Endothelial cell of umbilical vein (primary cell): ENCODE data around the gene ILRUN.

Source experiments
- CTCF ChIP-seq, 2 donors: IDR thresholded peaks; 1 replicate in 1 of 2; 2 replicates in 1 of 2; pipeline ENCODE4 v1.5.1; 2011; ENCODE audit warnings: low read length in 2 of 2, mild to moderate bottlenecking in 2 of 2, moderate library complexity in 2 of 2, control low read depth in 1 of 2, inconsistent platforms in 1 of 2, low read depth in 1 of 2; ENCODE audit not compliant: insufficient read depth in 1 of 2; ENCODE audit errors: extremely low read depth in 1 of 2
- EZH2 ChIP-seq: IDR thresholded peaks from 2 replicates; pipeline ENCODE4 v1.6.1; 2012; ENCODE audit warnings: borderline replicate concordance, low read depth, mild to moderate bottlenecking, moderate library complexity, low read length, inconsistent platforms; ENCODE audit not compliant: severe bottlenecking
- FOS ChIP-seq: IDR thresholded peaks from 2 replicates; pipeline ENCODE4 v1.6.1; 2011; ENCODE audit warnings: mild to moderate bottlenecking, low read length, moderate library complexity, borderline replicate concordance; ENCODE audit not compliant: insufficient read depth
- GATA2 ChIP-seq: IDR thresholded peaks from 2 replicates; pipeline ENCODE4 v1.7.0; 2011; ENCODE audit warnings: low read depth, mild to moderate bottlenecking, moderate library complexity, mixed read lengths, low read length; ENCODE audit not compliant: insufficient read length, insufficient read depth
- JUN ChIP-seq: IDR thresholded peaks from 2 replicates; pipeline ENCODE4 v1.6.1; 2011; ENCODE audit warnings: borderline replicate concordance, low read depth; ENCODE audit not compliant: insufficient read length, insufficient read depth
- MAX ChIP-seq: IDR thresholded peaks from 2 replicates; pipeline ENCODE4 v1.6.1; 2011; ENCODE audit not compliant: insufficient read depth, insufficient read length
- MYC ChIP-seq: IDR thresholded peaks from one replicate; pipeline ENCODE4 v1.6.1; 2011; ENCODE audit warnings: mild to moderate bottlenecking, low read depth, low read length
- POLR2A ChIP-seq: IDR thresholded peaks from 2 replicates; pipeline ENCODE4 v1.6.1; 2012; ENCODE audit warnings: low read depth, mild to moderate bottlenecking, control low read depth, low read length
- POLR2AphosphoS5 ChIP-seq: IDR thresholded peaks from 2 replicates; pipeline ENCODE4 v1.6.1; 2012; ENCODE audit warnings: low read depth, mild to moderate bottlenecking, control low read depth, low read length, moderate library complexity; ENCODE audit not compliant: insufficient read depth

GRCh38 chr6:34676140-34676539, 20.4 kb downstream of the ILRUN start:
- no peak for TF ChIP-seq CTCF (IDR thresholded peaks at IDR 0.05; ENCODE audit: extremely low read depth in 1 of 2, insufficient read depth in 1 of 2, low read depth in 1 of 2, low read length in 2 of 2)
- TF ChIP-seq POLR2A = no peak
- no peak for TF ChIP-seq JUN
- no peak for TF ChIP-seq EZH2
- TF ChIP-seq POLR2AphosphoS5 = no peak
- no peak for TF ChIP-seq MAX
- no peak for TF ChIP-seq FOS
- no peak for TF ChIP-seq MYC
- TF ChIP-seq GATA2 = no peak
